Activated CD8-positive, alpha-beta T cell treated with anti-CD3 and anti-CD28 coated beads for 36 hours (primary cell): ENCODE results near the gene GBP3. TPM values are rescaled to one million over a fixed set of nuclear protein-coding genes. Genes with fewer than 3 reads are reported as not detected.

ENCODE experiments used
- ATAC-seq: fragments of 200-7000 bp; cut with Tn5 transposase; one replicate; pipeline ENCODE4 v1.10.0; 2021; ENCODE audit warnings: mild to moderate bottlenecking, moderate library complexity
- CTCF ChIA-PET: fragments of 350-600 bp; sonication (Branson Sonifier 250); formaldehyde crosslinking; loops from one replicate; lab custom pipeline; 2021; ENCODE audit warnings: antibody characterized with exemption; lab: Charles Lee
- POLR2A ChIA-PET: fragments of 350-600 bp; sonication (Branson Sonifier 250); formaldehyde crosslinking; loops from one replicate; lab custom pipeline; 2021; ENCODE audit warnings: antibody characterized with exemption; lab: Charles Lee
- DNase-seq: peaks from one replicate; pipeline ENCODE4 v3.0.0-alpha.2; 2020
- H3K27ac Mint-ChIP-seq: one replicate; pipeline ENCODE4 v1.8.0; 2021; ENCODE audit warnings: mild to moderate bottlenecking, mixed read lengths
- H3K27me3 Mint-ChIP-seq: one replicate; pipeline ENCODE4 v1.8.0; 2021; ENCODE audit warnings: mixed read lengths
- H3K36me3 Mint-ChIP-seq: one replicate; pipeline ENCODE4 v1.8.0; 2021; ENCODE audit warnings: low read depth, mixed read lengths
- H3K4me1 Mint-ChIP-seq: one replicate; pipeline ENCODE4 v1.8.0; 2021; ENCODE audit warnings: low read depth, mixed read lengths
- H3K4me3 Mint-ChIP-seq: one replicate; pipeline ENCODE4 v1.8.0; 2021; ENCODE audit warnings: mild to moderate bottlenecking, moderate library complexity, mixed read lengths
- H3K9me3 Mint-ChIP-seq: one replicate; pipeline ENCODE4 v1.8.0; 2021; ENCODE audit warnings: mixed read lengths
- CTCF ChIP-seq: fragments of 200-600 bp; IDR thresholded peaks from one replicate; pipeline ENCODE4 v1.8.0; 2022; ENCODE audit warnings: antibody characterized with exemption, mild to moderate bottlenecking
- intact Hi-C: fragments of 100-400 bp; cut with micrococcal nuclease; formaldehyde crosslinking; loops from one replicate; pipeline ENCODE4 v1.10.0; 2022
- total RNA-seq, 2 experiments: library from RNA; stranded (reverse); gene quantifications; one replicate each; pipeline ENCODE4 v1.2.3, GENCODE V29; 2021

Gene GBP3
- 1 to 10 TPM; 4.7 to 5.7 TPM for total RNA-seq

GRCh38 chr1:89022167-89022959 is at the start of gene GBP3:
TSS of gene GBP3 (minus strand) at chr1:89022866. CDS start at chr1:89020721, 2,145 bp downstream.
- POLR2A ChIA-PET, result interaction anchor here (0.7 to 2.1 kb wide), 11 partner anchors 8 to 240 kb away, joined by 3 to 8 read pairs (median 5); partner anchors contain the start of genes GBP1 and GBP2
- CTCF ChIA-PET, result interaction anchor here (0.8 to 3.2 kb wide), 13 partner anchors 9 to 807 kb away, joined by 3 to 14 read pairs (median 4); partner anchors contain the start of gene GBP1
- intact Hi-C loops, result no loop called here
- Mint-ChIP-seq H3K4me3 (peak within 1 kb of the TSS; percentile 74), H3K36me3 (peaks cover 43% of the 10 kb centered on the region), H3K27ac (peak within 1 kb of the TSS; percentile 85), H3K4me1 (peaks cover 47% of the 10 kb centered on the region), H3K27me3 (no peaks in the 10 kb centered on the region), H3K9me3 (peaks cover 14% of the 10 kb centered on the region)
- no peak for TF ChIP-seq CTCF
- DNase-seq, result no peak
- ATAC-seq, result peak; percentile 84

GRCh38 chr1:89070509-89070908 is 47.8 kb upstream of the GBP3 start:
- Mint-ChIP-seq H3K27me3 (no peaks in the 10 kb centered on the region), H3K9me3 (peaks cover 21% of the 10 kb centered on the region), H3K4me3 (no peak overlapping the region), H3K36me3 (peaks cover 6% of the 10 kb centered on the region), H3K27ac (peak overlapping the region; percentile 84), H3K4me1 (peaks cover 24% of the 10 kb centered on the region)
- intact Hi-C loops, result no loop called here
- ChIA-PET CTCF (interaction anchor here (1.2 to 3.8 kb wide), 5 partner anchors 11 to 86 kb away, joined by 3 to 12 read pairs (median 4); no protein-coding TSS in a partner anchor), POLR2A (interaction anchor here (0.7 to 3.3 kb wide), 4 partner anchors 56 to 204 kb away, joined by 3 to 16 read pairs (median 4); partner anchors contain the start of genes GBP2 and GBP4)
- no peak for DNase-seq
- ATAC-seq, result peak; percentile 51
- no peak for TF ChIP-seq CTCF

- H3K27me3 Mint-ChIP-seq, result no peaks in the 10 kb centered on the region
- peaks cover 26% of the 10 kb centered on the region for H3K4me1 Mint-ChIP-seq
- peaks cover 6% of the 10 kb centered on the region for H3K36me3 Mint-ChIP-seq
- DNase-seq (no peak), ATAC-seq (peak; percentile 26)
- intact Hi-C loops, result no loop called here
- TF ChIP-seq CTCF, result no peak
- POLR2A ChIA-PET, result interaction anchor here (1.0 to 3.3 kb wide), 3 partner anchors 56 to 204 kb away, joined by 3 to 16 read pairs (median 5); partner anchors contain the start of genes GBP2 and GBP4
- CTCF ChIA-PET, result interaction anchor here (1.2 to 3.8 kb wide), 4 partner anchors 12 to 85 kb away, joined by 3 to 12 read pairs (median 4); no protein-coding TSS in a partner anchor
- H3K9me3 Mint-ChIP-seq, result peaks cover 19% of the 10 kb centered on the region
- peak overlapping the region; percentile 84 for H3K27ac Mint-ChIP-seq
- H3K4me3 Mint-ChIP-seq, result peak overlapping the region; percentile 67
Measured at GRCh38 chr1:89069951-89070350, 47.3 kb upstream of the GBP3 start.

- Mint-ChIP-seq H3K9me3 (peaks cover 6% of the 10 kb centered on the region), H3K36me3 (peaks cover 11% of the 10 kb centered on the region), H3K4me3 (no peak overlapping the region), H3K27ac (peak overlapping the region; percentile 8), H3K27me3 (no peaks in the 10 kb centered on the region), H3K4me1 (peaks cover 33% of the 10 kb centered on the region)
- ATAC-seq (no peak), DNase-seq (no peak)
- no peak for TF ChIP-seq CTCF
- POLR2A ChIA-PET, result interaction anchor here (1.2 to 3.3 kb wide), 2 partner anchors 22 to 58 kb away, joined by 3 to 16 read pairs; partner anchors contain the start of gene GBP2
- CTCF ChIA-PET, result interaction anchor here (0.8 to 1.1 kb wide), 3 partner anchors 11 to 383 kb away, joined by 3 to 4 read pairs (median 3); no protein-coding TSS in a partner anchor
- intact Hi-C loops, result no loop called here
Measured at GRCh38 chr1:89068291-89068690, 45.6 kb upstream of the GBP3 start.
